Germinal center (tissue), 1 donor: ENCODE measurements around the gene GLCE.
A peak's percentile ranks its signal among the peaks of the same experiment; 100 is the strongest.

Source experiments
- DNase-seq: peaks from one replicate; pipeline ENCODE4 v3.0.0; 2012; ENCODE audit warnings: mixed read lengths, low spot score

Gene GLCE

GRCh38 chr15:69160141-69160993, at the start of gene GLCE:
Gene GLCE, plus strand, starts transcription at chr15:69160635. Its CDS starts 95,172 bp downstream, at chr15:69255807.
- peak; percentile 98 for DNase-seq

- no peak for DNase-seq
Observed at GRCh38 chr15:69114331-69114928, 46.0 kb upstream of the GLCE start.

GRCh38 chr15:69115031-69115430, 45.4 kb upstream of the GLCE start:
- no peak for DNase-seq

- no peak for DNase-seq
Observed at GRCh38 chr15:69116391-69116790, 44.0 kb upstream of the GLCE start.

GRCh38 chr15:69117431-69117871, 43.0 kb upstream of the GLCE start:
- no peak for DNase-seq

- DNase-seq, result no peak
Observed at GRCh38 chr15:69118089-69118488, 42.3 kb upstream of the GLCE start.

- no peak for DNase-seq
Observed at GRCh38 chr15:69119001-69119400, 41.4 kb upstream of the GLCE start.

GRCh38 chr15:69119683-69120395, 40.6 kb upstream of the GLCE start:
- DNase-seq, result no peak

GRCh38 chr15:69120732-69121131, 39.7 kb upstream of the GLCE start:
- no peak for DNase-seq

- DNase-seq, result no peak
Observed at GRCh38 chr15:69121198-69121828, 39.1 kb upstream of the GLCE start.

GRCh38 chr15:69125236-69125635, 35.2 kb upstream of the GLCE start:
- DNase-seq, result no peak

GRCh38 chr15:69126054-69126469, 34.4 kb upstream of the GLCE start:
- DNase-seq, result no peak

GRCh38 chr15:69127306-69127705, 33.1 kb upstream of the GLCE start:
- no peak for DNase-seq

- DNase-seq, result no peak
Observed at GRCh38 chr15:69128667-69129311, 31.6 kb upstream of the GLCE start.

- peak; percentile 10 for DNase-seq
Observed at GRCh38 chr15:69131362-69132220, 28.8 kb upstream of the GLCE start.

GRCh38 chr15:69132430-69132829, 28.0 kb upstream of the GLCE start:
- no peak for DNase-seq

- no peak for DNase-seq
Observed at GRCh38 chr15:69132977-69133861, 27.2 kb upstream of the GLCE start.

- no peak for DNase-seq
Observed at GRCh38 chr15:69133862-69134519, 26.4 kb upstream of the GLCE start.

- no peak for DNase-seq
Observed at GRCh38 chr15:69134791-69135190, 25.6 kb upstream of the GLCE start.
